Bone marrow (tissue), 2 donors: ENCODE data around the gene CTNNA3.
"Not testable (repeated sequence)": the region's sequence is repeated elsewhere in the genome, so short reads cannot be mapped to it uniquely, and the experiment has no call there.

Experiments used
- DNase-seq, 2 donors: peaks; one replicate each; lab custom pipeline; 2025; lab: John Stamatoyannopoulos, UW

CTNNA3 gene

GRCh38 chr10:67696029-67696428 lies at the start of gene CTNNA3:
Gene CTNNA3, minus strand, starts transcription at chr10:67696195.
- DNase-seq, result no peak

DNA sequence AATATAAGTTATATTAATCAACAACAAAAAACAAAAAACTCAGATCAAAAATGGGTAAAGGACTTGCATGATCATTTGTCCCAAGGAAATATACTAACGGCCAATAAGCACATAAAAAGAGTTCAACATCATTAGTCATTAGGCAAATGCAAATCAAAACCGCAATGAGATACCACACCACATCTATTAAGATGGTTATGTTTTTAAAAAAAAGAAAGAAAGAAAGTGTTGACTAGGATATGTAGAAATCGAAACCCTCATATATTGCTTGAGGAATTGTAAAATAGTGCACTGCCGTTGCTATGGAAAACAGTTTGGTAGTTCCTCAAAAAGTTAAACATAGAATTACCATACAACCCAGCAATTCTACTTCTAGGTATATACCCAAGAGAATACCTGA lies 39.4 kb upstream of the CTNNA3 start:
- DNase-seq, result no peak

DNA sequence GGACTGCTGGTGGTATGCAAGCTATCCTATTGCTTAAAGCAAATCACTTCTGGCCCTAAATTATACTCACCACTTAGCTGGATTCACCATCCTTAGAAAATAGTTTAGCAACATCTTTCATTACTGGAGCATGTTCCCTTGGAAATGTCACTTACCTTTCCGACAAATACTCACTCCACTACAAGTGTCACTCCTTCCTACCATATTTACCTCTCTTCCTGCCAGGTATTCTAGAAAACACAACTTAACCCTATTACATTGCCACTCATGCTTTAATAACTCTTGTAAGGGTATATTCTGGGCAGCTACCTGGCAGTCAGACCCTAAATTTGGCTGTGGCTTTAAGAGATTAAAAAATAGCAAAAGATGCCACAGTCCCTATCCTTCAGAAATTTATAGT lies 37.5 kb upstream of the CTNNA3 start:
- no peak for DNase-seq

GRCh38 chr10:67725567-67725966 lies 29.6 kb upstream of the CTNNA3 start:
- DNase-seq, result no peak

GRCh38 chr10:67723601-67724000 lies 27.6 kb upstream of the CTNNA3 start:
- no peak for DNase-seq

- DNase-seq, result no peak
Measured at GRCh38 chr10:67722113-67722512, 26.1 kb upstream of the CTNNA3 start.

DNA sequence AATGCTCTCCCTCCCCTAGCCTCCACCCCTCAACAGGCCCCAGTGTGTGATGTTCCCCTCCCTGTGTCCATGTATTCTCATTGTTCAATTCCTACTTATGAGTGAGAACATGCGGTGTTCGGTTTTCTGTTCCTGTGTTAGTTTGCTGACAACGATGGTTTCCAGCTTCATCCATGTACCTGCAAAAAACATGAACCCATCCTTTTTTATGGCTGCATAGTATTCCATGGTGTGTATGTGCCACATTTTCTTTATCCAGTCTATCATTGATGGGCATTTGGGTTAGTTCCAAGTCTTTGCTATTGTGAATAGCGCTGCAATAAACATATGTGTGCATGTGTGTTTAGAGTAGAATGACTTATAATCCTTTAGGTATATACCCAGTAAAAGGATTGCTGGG lies 20.5 kb upstream of the CTNNA3 start:
- DNase-seq, result not testable (repeated sequence)

- no peak for DNase-seq
Measured at GRCh38 chr10:67705921-67706320, 9.9 kb upstream of the CTNNA3 start.

- DNase-seq, result not testable (repeated sequence)
Measured at GRCh38 chr10:67699613-67700270, 3.7 kb upstream of the CTNNA3 start.

DNA sequence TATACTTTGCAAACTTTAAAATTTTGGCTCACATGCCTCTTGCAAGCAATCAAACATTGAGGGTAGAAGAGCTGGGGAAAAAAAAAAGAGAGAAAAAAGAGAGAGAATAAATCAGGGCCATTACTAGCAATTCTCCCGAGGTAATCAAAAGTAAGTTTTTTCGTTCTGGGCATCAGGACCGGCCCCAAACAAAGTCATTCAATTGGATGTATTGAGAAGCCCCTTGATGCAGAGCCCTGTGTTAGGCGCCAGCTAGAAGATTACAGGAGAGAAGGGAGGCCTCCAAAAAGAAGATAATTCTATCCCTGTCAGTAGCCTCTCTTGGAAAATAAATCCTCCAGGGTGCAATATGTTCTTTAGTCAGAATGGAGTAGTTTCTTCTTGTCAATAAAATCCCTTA lies 2.2 kb upstream of the CTNNA3 start:
- DNase-seq, result no peak

DNA sequence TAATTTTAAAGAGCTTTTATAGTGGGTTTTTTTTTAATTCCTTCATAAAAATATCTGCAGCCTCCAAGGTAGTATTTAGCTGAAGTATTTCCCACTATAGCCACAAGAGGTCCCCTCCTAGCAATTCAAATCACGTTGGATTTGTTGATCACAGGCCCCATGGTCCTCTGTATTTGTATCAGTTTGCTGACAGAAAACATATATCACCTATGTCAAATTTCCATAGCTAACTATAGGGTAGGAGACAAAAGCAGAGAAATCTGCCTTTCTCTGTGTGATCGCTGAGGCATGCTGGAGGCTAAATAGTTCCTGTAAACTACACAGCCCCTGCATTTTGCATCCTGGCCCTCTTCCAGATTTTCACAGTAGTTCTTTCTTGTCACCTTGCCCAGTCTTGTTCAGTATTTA lies 1.7 kb upstream of the CTNNA3 start:
- DNase-seq, result peak in 1 of 2 donors; percentile 24

DNA sequence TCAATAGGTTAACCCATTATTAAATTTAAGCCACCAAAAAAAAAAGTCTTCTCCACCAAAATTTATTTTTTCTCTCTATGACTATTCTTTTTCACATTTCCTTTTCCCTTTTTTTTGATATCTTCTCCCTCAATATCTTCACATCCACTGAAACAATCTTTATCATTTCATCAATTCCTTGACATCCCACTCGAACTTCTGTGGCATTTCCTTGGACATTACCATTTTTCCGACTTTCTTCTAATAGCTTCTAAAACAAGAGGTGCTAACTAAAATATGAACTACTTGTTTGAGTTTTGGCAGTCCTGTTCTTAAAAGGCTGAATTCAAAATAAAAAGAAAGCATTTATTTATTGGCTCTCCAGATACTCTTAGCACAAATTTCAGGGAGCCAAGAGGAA lies 684 bp upstream of the CTNNA3 start:
- DNase-seq, result no peak

- no peak for DNase-seq
Measured at GRCh38 chr10:67695555-67695954, 440 bp downstream of the CTNNA3 start.

DNA sequence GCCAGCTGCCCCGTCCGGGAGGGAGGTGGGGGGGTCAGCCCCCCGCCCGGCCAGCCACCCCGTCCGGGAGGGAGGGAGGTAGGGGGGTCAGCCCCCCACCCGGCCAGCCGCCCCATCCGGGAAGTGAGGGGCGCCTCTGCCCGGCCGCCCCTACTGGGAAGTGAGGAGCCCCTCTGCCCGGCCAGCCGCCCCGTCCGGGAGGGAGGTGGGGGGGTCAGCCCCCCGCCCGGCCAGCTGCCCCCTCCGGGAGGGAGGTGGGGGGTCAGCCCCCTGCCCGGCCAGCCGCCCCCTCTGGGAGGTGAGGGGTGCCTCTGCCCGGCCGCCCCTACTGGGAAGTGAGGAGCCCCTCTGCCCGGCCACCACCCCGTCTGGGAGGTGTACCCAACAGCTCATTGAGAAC lies 4.1 kb downstream of the CTNNA3 start:
- not testable (repeated sequence) for DNase-seq

- not testable (repeated sequence) for DNase-seq
Measured at GRCh38 chr10:67690540-67690939, 5.5 kb downstream of the CTNNA3 start.

DNA sequence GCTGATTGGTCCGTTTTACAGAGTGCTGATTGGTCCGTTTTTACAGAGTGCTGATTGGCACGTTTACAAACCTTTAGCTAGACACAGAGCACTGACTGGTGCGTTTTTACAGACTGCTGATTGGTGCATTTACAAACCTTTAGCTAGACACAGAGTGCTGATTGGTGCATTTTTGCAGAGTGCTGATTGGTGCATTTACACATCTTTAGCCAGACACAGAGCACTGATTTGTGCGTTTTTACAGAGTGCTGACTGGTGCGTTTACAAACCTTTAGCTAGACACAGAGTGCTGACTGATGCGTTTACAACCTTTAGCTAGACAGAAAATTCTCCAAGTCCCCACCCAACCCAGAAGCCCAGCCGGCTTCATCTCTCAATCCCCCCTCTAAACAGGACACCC lies 11.9 kb downstream of the CTNNA3 start:
- DNase-seq, result not testable (repeated sequence)

DNA sequence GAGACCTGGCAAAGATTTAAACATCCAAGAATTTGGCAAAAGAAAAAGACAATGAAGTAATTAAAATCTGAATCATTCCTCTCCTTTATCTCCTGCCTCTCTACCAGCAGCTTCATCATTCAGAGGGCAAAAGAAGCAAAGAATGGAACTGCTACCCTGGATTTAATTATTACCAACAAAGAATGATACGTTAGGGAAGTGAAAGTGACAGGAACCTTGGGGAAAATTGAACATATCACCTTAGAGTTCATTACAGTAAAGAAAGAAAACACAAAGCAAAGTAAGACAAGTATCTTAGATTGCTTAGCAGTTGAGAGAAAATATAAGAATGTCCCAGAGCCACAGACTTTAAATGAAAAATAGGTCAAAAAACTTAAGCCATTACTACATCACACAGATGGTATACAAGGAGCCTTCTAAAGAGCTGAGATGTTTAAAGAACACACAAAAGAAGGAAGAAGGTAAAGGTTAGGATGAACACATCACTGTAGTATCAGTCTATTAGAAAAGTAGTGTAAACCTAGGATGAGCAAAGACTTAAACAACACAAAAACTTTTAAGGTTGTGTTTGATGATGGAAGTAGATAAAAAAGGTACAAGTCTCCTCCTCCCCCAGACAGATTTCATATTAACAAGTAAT lies 17.5 kb downstream of the CTNNA3 start:
- DNase-seq, result no peak

- DNase-seq, result no peak
Measured at GRCh38 chr10:67676208-67676825, 19.7 kb downstream of the CTNNA3 start.

DNA sequence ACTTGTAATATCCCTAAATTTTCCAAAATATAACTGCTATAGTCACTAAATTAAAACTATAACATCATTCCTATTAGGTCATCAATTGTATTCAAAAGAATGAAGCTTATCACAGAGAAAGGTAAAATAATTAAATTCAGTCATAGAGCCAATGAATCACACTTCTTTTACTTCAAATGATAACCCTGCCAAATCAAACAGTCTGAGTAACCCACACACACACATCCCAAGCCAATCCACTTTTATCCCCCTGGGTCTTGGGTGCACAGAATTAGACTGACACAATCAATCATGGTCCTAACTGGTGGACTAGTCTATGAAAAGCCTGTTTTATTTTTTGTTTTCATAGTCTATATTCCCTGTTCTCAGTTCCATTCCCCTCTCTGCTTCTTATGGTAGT lies 25.6 kb downstream of the CTNNA3 start:
- DNase-seq, result no peak

GRCh38 chr10:67669978-67670377 lies 26.0 kb downstream of the CTNNA3 start:
- DNase-seq, result no peak

GRCh38 chr10:67668448-67668847 lies 27.5 kb downstream of the CTNNA3 start:
- no peak for DNase-seq

DNA sequence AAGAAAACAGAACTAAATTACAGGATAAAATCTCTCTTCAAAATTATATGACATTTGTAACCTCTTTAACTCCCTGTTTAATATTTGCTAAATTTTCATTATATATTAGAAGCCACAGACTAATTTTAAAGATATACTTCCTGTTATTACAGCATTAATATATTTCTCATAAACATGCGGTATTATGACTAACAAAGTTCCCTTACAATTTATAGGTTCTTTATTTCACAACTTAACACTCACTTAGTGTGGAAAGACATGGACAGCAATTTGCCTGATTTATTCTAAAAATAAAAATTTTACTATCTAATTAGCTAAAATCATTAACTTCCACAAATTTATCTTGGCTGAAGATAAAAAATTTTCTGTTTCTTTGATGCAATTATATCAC lies 29.0 kb downstream of the CTNNA3 start:
- DNase-seq, result no peak

- peak in 1 of 2 donors; percentile 15 for DNase-seq
Measured at GRCh38 chr10:67666416-67667034, 29.5 kb downstream of the CTNNA3 start.
